SK-N-SH (cell line): ENCODE results near the gene PTPRD. TPM values are rescaled to one million over a fixed set of nuclear protein-coding genes. Genes with fewer than 3 reads are reported as not detected.

Experiments
- CTCF ChIA-PET: fragments of 300-600, 350-600 bp; formaldehyde crosslinking; extraction: SDS; loops from one replicate; lab custom pipeline; 2021; lab: Yijun Ruan, JAX
- POLR2A ChIA-PET: fragments of 350-600 bp; sonication (Branson Sonifier 250); formaldehyde crosslinking; extraction: SDS; loops from one replicate; lab custom pipeline; 2020; ENCODE audit warnings: antibody characterized with exemption, inconsistent platforms; lab: Yijun Ruan, JAX
- DNase-seq: peaks from one replicate; pipeline ENCODE4 v3.0.0; 2012
- H2AFZ ChIP-seq: fragments of 200-600 bp; sonication (generic); 2 replicates; pipeline ENCODE4 v1.8.1; 2016; ENCODE audit warnings: antibody characterized with exemption, mild to moderate bottlenecking, low read depth
- H3F3A ChIP-seq: fragments of 200-600 bp; sonication (generic); replicated peaks from 2 replicates; pipeline ENCODE3; 2016; ENCODE audit warnings: antibody characterized with exemption, mild to moderate bottlenecking; ENCODE audit not compliant: insufficient read depth
- H3K27ac ChIP-seq, 2 experiments: fragments of 200-500 bp in 1 of 2; fragments of 200-600 bp in 1 of 2; sonication (Bioruptor generic) in 1 of 2; sonication (generic), shearing (Covaris generic) in 1 of 2; 2 replicates each; pipeline versions ENCODE4 v1.5.1 to v1.6.1; 2014 to 2016; ENCODE audit warnings: low read depth in 2 of 2, inconsistent platforms in 1 of 2, low read length in 1 of 2, mild to moderate bottlenecking in 1 of 2, mixed read lengths in 1 of 2
- H3K27me3 ChIP-seq: fragments of 200-600 bp; sonication (generic), shearing (Covaris generic); 2 replicates; pipeline ENCODE4 v1.6.1; 2016; ENCODE audit warnings: mixed run types; ENCODE audit not compliant: insufficient read depth
- H3K36me3 ChIP-seq, 2 experiments: fragments of 200-500 bp in 1 of 2; fragments of 200-600 bp in 1 of 2; sonication (Bioruptor generic) in 1 of 2; sonication (generic) in 1 of 2; replicated peaks in 1 of 2; 2 replicates each; pipeline versions ENCODE3 to v1.5.1; 2014 to 2016; ENCODE audit warnings: low read length in 1 of 2, mild to moderate bottlenecking in 1 of 2; ENCODE audit not compliant: insufficient read depth in 2 of 2, control insufficient read depth in 1 of 2
- H3K4me1 ChIP-seq, 2 experiments: fragments of 200-500 bp in 1 of 2; fragments of 200-600 bp in 1 of 2; sonication (Bioruptor generic) in 1 of 2; sonication (generic), shearing (Covaris generic) in 1 of 2; 2 replicates each; pipeline versions ENCODE4 v1.5.1 to v1.6.1; 2014 to 2016; ENCODE audit warnings: low read depth in 1 of 2, low read length in 1 of 2, mixed run types in 1 of 2; ENCODE audit not compliant: insufficient read depth in 2 of 2, control insufficient read depth in 1 of 2
- H3K4me2 ChIP-seq: fragments of 200-600 bp; sonication (generic), shearing (Covaris generic); 2 replicates; pipeline ENCODE4 v1.6.1; 2017; ENCODE audit warnings: mixed run types
- H3K4me3 ChIP-seq, 2 experiments: fragments of 200-500 bp in 1 of 2; fragments of 200-600 bp in 1 of 2; sonication (Bioruptor generic) in 1 of 2; sonication (generic), shearing (Covaris generic) in 1 of 2; 2 replicates each; pipeline versions ENCODE4 v1.5.1 to v1.8.1; 2014 to 2016; ENCODE audit warnings: low read depth in 2 of 2, inconsistent platforms in 1 of 2, low read length in 1 of 2, mild to moderate bottlenecking in 1 of 2, mixed read lengths in 1 of 2, moderate library complexity in 1 of 2
- H3K79me2 ChIP-seq: fragments of 200-600 bp; sonication (generic); 2 replicates; pipeline ENCODE4 v1.8.1; 2017; ENCODE audit warnings: mild to moderate bottlenecking; ENCODE audit not compliant: insufficient read depth
- H3K9ac ChIP-seq: fragments of 200-600 bp; sonication (generic); 2 replicates; pipeline ENCODE4 v1.6.1; 2017; ENCODE audit warnings: mixed run types
- H3K9me2 ChIP-seq: fragments of 200-600 bp; sonication (generic); 2 replicates; pipeline ENCODE4 v1.6.1; 2017; ENCODE audit warnings: mixed run types
- H3K9me3 ChIP-seq: fragments of 200-600 bp; sonication (generic); 2 replicates; pipeline ENCODE4 v1.6.1; 2017; ENCODE audit warnings: mixed run types, mild to moderate bottlenecking, moderate library complexity
- H4K20me1 ChIP-seq: fragments of 200-600 bp; sonication (generic); 2 replicates; pipeline ENCODE4 v1.6.1; 2017; ENCODE audit warnings: mild to moderate bottlenecking, mixed run types; ENCODE audit not compliant: insufficient read depth
- CHD2 ChIP-seq: fragments of 150-350 bp; IDR thresholded peaks from 2 replicates; pipeline ENCODE4 v1.6.1; 2018; ENCODE audit warnings: low read length; ENCODE audit not compliant: partially characterized antibody
- ELF1 ChIP-seq: IDR thresholded peaks from 2 replicates; pipeline ENCODE4 v1.4.0; 2012
- EP300 ChIP-seq, 2 experiments: IDR thresholded peaks; 2 replicates each; pipeline versions ENCODE4 v1.4.0 to v1.6.1; 2012; ENCODE audit warnings: borderline replicate concordance in 1 of 2, low read depth in 1 of 2, low read length in 1 of 2
- FOSL2 ChIP-seq: IDR thresholded peaks from 2 replicates; pipeline ENCODE4 v1.4.0; 2012; ENCODE audit warnings: low read depth, mild to moderate bottlenecking, moderate library complexity, borderline replicate concordance
- JUND ChIP-seq: IDR thresholded peaks from 2 replicates; pipeline ENCODE4 v1.4.0; 2012
- NRF1 ChIP-seq: IDR thresholded peaks from 2 replicates; pipeline ENCODE4 v1.6.1; 2012; ENCODE audit warnings: low read depth, mild to moderate bottlenecking, low read length
- POLR2AphosphoS5 ChIP-seq: IDR thresholded peaks from 2 replicates; pipeline ENCODE4 v1.6.1; 2012; ENCODE audit warnings: low read depth, low read length
- SIN3A ChIP-seq: IDR thresholded peaks from 2 replicates; pipeline ENCODE4 v1.6.1; 2012; ENCODE audit warnings: low read depth, mild to moderate bottlenecking, low read length, moderate library complexity, borderline replicate concordance
- SMC3 ChIP-seq: IDR thresholded peaks from 2 replicates; pipeline ENCODE4 v1.6.1; 2012; ENCODE audit warnings: low read depth, low read length, improper control_type of control experiment
- TAF1 ChIP-seq: IDR thresholded peaks from 2 replicates; pipeline ENCODE4 v1.6.1; 2012; ENCODE audit warnings: low read depth, mild to moderate bottlenecking, low read length, moderate library complexity, borderline replicate concordance
- YY1 ChIP-seq: IDR thresholded peaks from 2 replicates; pipeline ENCODE4 v1.4.0; 2012; ENCODE audit warnings: low read depth, mild to moderate bottlenecking
- WGBS: methylation state at CpG from one replicate; pipeline ENCODE4 v1.1.6; 2017; ENCODE audit warnings: low lambda C conversion rate; 5-methylcytosine and 5-hydroxymethylcytosine counted together
- polyA plus RNA-seq, 3 experiments: library from polyadenylated mRNA; depleted of rRNA; stranded (reverse); fragments of >200 nt; gene quantifications; 2 replicates each; pipeline ENCODE4 v1.2.3, GENCODE V29; 2012
- TF ChIP-seq, protein P1 (sequence below): IDR thresholded peaks from 2 replicates; pipeline ENCODE4 v1.4.0; 2012; ENCODE audit warnings: low read depth, borderline replicate concordance
- TF ChIP-seq, protein P2 (sequence below): IDR thresholded peaks from 2 replicates; pipeline ENCODE4 v1.4.0; 2012; ENCODE audit warnings: low read depth
- TF ChIP-seq, protein P3 (sequence below): IDR thresholded peaks from 2 replicates; pipeline ENCODE4 v1.6.1; 2012; ENCODE audit warnings: mild to moderate bottlenecking, low read depth, low read length, moderate library complexity

PTPRD gene
- polyA plus RNA-seq, 1 of the 3 experiments (the other 2 are of a cell fraction), result 0.15 TPM

DNA sequence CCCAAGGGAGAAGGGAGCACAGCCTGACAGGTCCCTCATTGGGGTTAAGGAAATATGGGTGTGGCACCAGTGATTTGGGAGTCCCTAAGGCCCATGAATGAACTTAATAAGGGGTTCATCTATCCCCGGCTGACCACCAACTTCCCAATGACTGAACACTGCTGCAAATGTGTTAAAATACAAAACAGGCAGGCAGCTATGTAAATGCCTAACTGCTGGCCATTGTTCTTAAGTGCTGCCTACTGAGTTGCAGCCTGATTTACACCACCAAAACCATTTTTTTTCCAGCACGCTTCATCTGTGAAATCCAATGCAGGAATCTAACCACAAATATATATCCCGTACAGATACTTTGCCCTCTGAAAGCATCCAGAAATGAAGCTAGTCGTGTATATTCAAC is 478.5 kb downstream of the PTPRD start:
- no peak overlapping the region for H3K9ac ChIP-seq
- ChIA-PET POLR2A (no interaction called here), CTCF (no interaction called here)
- no peaks in the 10 kb centered on the region for H3F3A ChIP-seq
- H4K20me1 ChIP-seq, result no peaks in the 10 kb centered on the region
- no peak overlapping the region for H3K27ac ChIP-seq
- 21% methylated on average over 4 of the region's 4 CpGs for WGBS
- DNase-seq, result no peak
- H3K4me3 ChIP-seq, result no peak overlapping the region
- H2AFZ ChIP-seq, result no peak overlapping the region
- TF ChIP-seq CHD2, result no peak
- TF ChIP-seq, protein P1, sequence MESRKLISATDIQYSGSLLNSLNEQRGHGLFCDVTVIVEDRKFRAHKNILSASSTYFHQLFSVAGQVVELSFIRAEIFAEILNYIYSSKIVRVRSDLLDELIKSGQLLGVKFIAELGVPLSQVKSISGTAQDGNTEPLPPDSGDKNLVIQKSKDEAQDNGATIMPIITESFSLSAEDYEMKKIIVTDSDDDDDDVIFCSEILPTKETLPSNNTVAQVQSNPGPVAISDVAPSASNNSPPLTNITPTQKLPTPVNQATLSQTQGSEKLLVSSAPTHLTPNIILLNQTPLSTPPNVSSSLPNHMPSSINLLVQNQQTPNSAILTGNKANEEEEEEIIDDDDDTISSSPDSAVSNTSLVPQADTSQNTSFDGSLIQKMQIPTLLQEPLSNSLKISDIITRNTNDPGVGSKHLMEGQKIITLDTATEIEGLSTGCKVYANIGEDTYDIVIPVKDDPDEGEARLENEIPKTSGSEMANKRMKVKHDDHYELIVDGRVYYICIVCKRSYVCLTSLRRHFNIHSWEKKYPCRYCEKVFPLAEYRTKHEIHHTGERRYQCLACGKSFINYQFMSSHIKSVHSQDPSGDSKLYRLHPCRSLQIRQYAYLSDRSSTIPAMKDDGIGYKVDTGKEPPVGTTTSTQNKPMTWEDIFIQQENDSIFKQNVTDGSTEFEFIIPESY, result no peak
- TF ChIP-seq, protein P2, sequence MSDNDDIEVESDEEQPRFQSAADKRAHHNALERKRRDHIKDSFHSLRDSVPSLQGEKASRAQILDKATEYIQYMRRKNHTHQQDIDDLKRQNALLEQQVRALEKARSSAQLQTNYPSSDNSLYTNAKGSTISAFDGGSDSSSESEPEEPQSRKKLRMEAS, result no peak
- TF ChIP-seq NRF1, result no peak
- no peak for TF ChIP-seq FOSL2
- no peak for TF ChIP-seq YY1
- no peak for TF ChIP-seq POLR2AphosphoS5
- no peaks in the 10 kb centered on the region for H3K27me3 ChIP-seq
- H3K4me1 ChIP-seq, result no peaks in the 10 kb centered on the region
- no peaks in the 10 kb centered on the region for H3K9me2 ChIP-seq
- no peak overlapping the region for H3K4me2 ChIP-seq
- H3K79me2 ChIP-seq, result no peaks in the 10 kb centered on the region
- no peaks in the 10 kb centered on the region for H3K36me3 ChIP-seq
- H3K9me3 ChIP-seq, result no peaks in the 10 kb centered on the region

DNA sequence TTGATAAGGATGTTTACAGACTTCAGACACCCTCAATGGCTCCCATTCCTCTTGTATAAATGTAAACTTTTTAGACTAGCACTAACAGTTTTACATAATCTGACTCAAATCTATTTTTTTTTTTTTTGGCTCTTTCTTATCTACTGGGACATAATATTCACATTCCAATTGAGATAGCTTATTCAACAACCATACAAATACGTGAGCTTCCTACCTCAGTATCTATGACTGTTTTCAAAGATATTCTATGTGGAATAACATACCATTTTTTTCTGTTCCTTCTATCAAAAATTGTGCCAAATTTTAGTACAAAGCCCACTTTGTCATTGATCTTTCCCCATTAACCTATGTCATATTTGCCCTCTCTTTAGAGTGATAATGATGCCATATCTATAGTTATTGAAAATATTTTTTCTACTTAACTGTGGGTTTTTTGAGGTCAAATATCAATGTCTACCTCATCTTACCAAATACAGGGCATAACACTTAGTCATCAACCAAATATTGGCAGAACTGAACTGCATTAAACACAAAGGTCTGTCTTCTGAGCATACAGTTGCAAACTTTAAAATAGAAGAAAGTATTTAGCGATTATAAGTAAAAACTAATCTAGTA is 482.6 kb downstream of the PTPRD start:
- no peaks in the 10 kb centered on the region for H4K20me1 ChIP-seq
- H3K79me2 ChIP-seq, result no peaks in the 10 kb centered on the region
- H3K27ac ChIP-seq, result no peak overlapping the region
- no peak overlapping the region for H3K9ac ChIP-seq
- ChIA-PET CTCF (no interaction called here), POLR2A (no interaction called here)
- TF ChIP-seq SIN3A, result no peak
- DNase-seq, result no peak
- H3K4me3 ChIP-seq, result no peak overlapping the region
- no peak overlapping the region for H2AFZ ChIP-seq
- no peaks in the 10 kb centered on the region for H3K36me3 ChIP-seq
- no peaks in the 10 kb centered on the region for H3K4me1 ChIP-seq
- WGBS, result 26% methylated on average over 2 of the region's 2 CpGs
- no peak overlapping the region for H3K4me2 ChIP-seq
- H3K9me3 ChIP-seq, result no peaks in the 10 kb centered on the region
- no peaks in the 10 kb centered on the region for H3K27me3 ChIP-seq
- H3F3A ChIP-seq, result no peaks in the 10 kb centered on the region
- no peaks in the 10 kb centered on the region for H3K9me2 ChIP-seq

DNA sequence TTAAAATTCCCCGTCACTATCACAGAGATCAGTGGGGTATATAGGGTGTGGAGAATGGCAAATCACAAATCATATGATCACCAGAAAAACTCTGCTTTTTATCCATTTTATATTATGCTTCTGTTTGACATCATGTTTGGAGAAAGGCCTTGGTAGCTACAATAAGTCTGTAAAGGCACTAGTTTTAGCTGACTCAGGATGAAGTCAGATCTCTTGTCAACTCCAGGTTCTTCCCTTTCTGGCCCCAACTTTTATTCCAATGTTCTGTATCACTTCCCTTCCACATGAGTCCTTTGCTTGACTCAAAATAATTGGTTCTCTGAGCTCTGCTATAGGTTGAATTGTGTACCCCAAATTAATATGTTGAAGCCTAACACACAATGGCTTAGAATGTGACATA is 484.9 kb downstream of the PTPRD start:
- H3K9me3 ChIP-seq, result no peaks in the 10 kb centered on the region
- TF ChIP-seq YY1 (no peak), EP300 (IDR thresholded peaks at IDR 0.05; ENCODE audit: borderline replicate concordance in 1 of 2, low read depth in 1 of 2, low read length in 1 of 2) (no peak), SMC3 (no peak), POLR2AphosphoS5 (no peak), TAF1 (no peak), JUND (no peak), ELF1 (no peak)
- TF ChIP-seq, protein P1, result no peak
- TF ChIP-seq, protein P3, sequence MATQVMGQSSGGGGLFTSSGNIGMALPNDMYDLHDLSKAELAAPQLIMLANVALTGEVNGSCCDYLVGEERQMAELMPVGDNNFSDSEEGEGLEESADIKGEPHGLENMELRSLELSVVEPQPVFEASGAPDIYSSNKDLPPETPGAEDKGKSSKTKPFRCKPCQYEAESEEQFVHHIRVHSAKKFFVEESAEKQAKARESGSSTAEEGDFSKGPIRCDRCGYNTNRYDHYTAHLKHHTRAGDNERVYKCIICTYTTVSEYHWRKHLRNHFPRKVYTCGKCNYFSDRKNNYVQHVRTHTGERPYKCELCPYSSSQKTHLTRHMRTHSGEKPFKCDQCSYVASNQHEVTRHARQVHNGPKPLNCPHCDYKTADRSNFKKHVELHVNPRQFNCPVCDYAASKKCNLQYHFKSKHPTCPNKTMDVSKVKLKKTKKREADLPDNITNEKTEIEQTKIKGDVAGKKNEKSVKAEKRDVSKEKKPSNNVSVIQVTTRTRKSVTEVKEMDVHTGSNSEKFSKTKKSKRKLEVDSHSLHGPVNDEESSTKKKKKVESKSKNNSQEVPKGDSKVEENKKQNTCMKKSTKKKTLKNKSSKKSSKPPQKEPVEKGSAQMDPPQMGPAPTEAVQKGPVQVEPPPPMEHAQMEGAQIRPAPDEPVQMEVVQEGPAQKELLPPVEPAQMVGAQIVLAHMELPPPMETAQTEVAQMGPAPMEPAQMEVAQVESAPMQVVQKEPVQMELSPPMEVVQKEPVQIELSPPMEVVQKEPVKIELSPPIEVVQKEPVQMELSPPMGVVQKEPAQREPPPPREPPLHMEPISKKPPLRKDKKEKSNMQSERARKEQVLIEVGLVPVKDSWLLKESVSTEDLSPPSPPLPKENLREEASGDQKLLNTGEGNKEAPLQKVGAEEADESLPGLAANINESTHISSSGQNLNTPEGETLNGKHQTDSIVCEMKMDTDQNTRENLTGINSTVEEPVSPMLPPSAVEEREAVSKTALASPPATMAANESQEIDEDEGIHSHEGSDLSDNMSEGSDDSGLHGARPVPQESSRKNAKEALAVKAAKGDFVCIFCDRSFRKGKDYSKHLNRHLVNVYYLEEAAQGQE, result no peak

More for the DNA sequence above, 484.9 kb downstream of the PTPRD start:
- Histone ChIP-seq H2AFZ (no peak overlapping the region), H3K36me3 (no peaks in the 10 kb centered on the region), H3K4me2 (no peak overlapping the region), H3K27ac (no peak overlapping the region), H3K9me2 (no peaks in the 10 kb centered on the region), H3K4me3 (no peak overlapping the region), H4K20me1 (no peaks in the 10 kb centered on the region), H3K4me1 (no peaks in the 10 kb centered on the region), H3K9ac (no peak overlapping the region), H3K79me2 (no peaks in the 10 kb centered on the region), H3K27me3 (no peaks in the 10 kb centered on the region), H3F3A (no peaks in the 10 kb centered on the region)
- no peak for DNase-seq
- 44% methylated on average over 1 of the region's 1 CpG for WGBS
- CTCF ChIA-PET, result no interaction called here
- POLR2A ChIA-PET, result no interaction called here
